Endothelial cell (in vitro differentiated cells): ENCODE results near the gene ITPR3. TPM values are rescaled to one million over a fixed set of nuclear protein-coding genes. Genes with fewer than 3 reads are reported as not detected.

Source experiments
- DNase-seq: peaks from one replicate; pipeline ENCODE4 v3.0.0; 2021; ENCODE audit warnings: low spot score
- H3K27ac Mint-ChIP-seq: one replicate; pipeline ENCODE4 v1.8.0; 2021; ENCODE audit warnings: mixed read lengths, inconsistent platforms; ENCODE audit not compliant: unreplicated experiment
- H3K27me3 Mint-ChIP-seq: one replicate; pipeline ENCODE4 v1.8.0; 2021; ENCODE audit warnings: mild to moderate bottlenecking, moderate library complexity, mixed read lengths, inconsistent platforms; ENCODE audit not compliant: unreplicated experiment
- H3K36me3 Mint-ChIP-seq: one replicate; pipeline ENCODE4 v1.8.0; 2021; ENCODE audit warnings: mild to moderate bottlenecking, low read depth, mixed read lengths, inconsistent platforms; ENCODE audit not compliant: unreplicated experiment
- H3K4me1 Mint-ChIP-seq: one replicate; pipeline ENCODE4 v1.8.0; 2021; ENCODE audit warnings: mild to moderate bottlenecking, mixed read lengths, inconsistent platforms; ENCODE audit not compliant: unreplicated experiment
- H3K4me3 Mint-ChIP-seq: one replicate; pipeline ENCODE4 v1.8.0; 2021; ENCODE audit warnings: mild to moderate bottlenecking, mixed read lengths, inconsistent platforms; ENCODE audit not compliant: unreplicated experiment
- H3K9me3 Mint-ChIP-seq: one replicate; pipeline ENCODE4 v1.8.0; 2021; ENCODE audit warnings: mixed read lengths, inconsistent platforms; ENCODE audit not compliant: unreplicated experiment
- total RNA-seq: library from RNA; stranded (reverse); fragmentation: NEBNext Ultra II Directional; extraction: Animal tissue kit (Norgen Biotek cat#: 25700); gene quantifications from one replicate; pipeline ENCODE4 v1.2.1, GENCODE V29; 2021; ENCODE audit not compliant: unreplicated experiment
- TF ChIP-seq, protein P1 (sequence below): fragments of 200-600 bp; sonication (generic); IDR thresholded peaks from one replicate; pipeline ENCODE4 v1.5.0; 2021; ENCODE audit warnings: antibody characterized with exemption; ENCODE audit not compliant: unreplicated experiment

ITPR3 gene
- total RNA-seq, 1 donor from 2014 or later: 124 TPM

GRCh38 chr6:33668328-33668727 lies 47.2 kb downstream of the ITPR3 start:
- H3K27ac Mint-ChIP-seq: no peak overlapping the region
- DNase-seq: no peak
- TF ChIP-seq, protein P1, sequence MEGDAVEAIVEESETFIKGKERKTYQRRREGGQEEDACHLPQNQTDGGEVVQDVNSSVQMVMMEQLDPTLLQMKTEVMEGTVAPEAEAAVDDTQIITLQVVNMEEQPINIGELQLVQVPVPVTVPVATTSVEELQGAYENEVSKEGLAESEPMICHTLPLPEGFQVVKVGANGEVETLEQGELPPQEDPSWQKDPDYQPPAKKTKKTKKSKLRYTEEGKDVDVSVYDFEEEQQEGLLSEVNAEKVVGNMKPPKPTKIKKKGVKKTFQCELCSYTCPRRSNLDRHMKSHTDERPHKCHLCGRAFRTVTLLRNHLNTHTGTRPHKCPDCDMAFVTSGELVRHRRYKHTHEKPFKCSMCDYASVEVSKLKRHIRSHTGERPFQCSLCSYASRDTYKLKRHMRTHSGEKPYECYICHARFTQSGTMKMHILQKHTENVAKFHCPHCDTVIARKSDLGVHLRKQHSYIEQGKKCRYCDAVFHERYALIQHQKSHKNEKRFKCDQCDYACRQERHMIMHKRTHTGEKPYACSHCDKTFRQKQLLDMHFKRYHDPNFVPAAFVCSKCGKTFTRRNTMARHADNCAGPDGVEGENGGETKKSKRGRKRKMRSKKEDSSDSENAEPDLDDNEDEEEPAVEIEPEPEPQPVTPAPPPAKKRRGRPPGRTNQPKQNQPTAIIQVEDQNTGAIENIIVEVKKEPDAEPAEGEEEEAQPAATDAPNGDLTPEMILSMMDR: no peak
- H3K9me3 Mint-ChIP-seq: no peaks in the 10 kb centered on the region
- no peaks in the 10 kb centered on the region for H3K4me1 Mint-ChIP-seq
- H3K36me3 Mint-ChIP-seq: peaks cover 43% of the 10 kb centered on the region
- H3K4me3 Mint-ChIP-seq: no peak overlapping the region
- peaks cover 16% of the 10 kb centered on the region for H3K27me3 Mint-ChIP-seq

- no peaks in the 10 kb centered on the region for H3K4me1 Mint-ChIP-seq
- peaks cover 42% of the 10 kb centered on the region for H3K36me3 Mint-ChIP-seq
- TF ChIP-seq, protein P1: no peak
- H3K27me3 Mint-ChIP-seq: peaks cover 14% of the 10 kb centered on the region
- DNase-seq: no peak
- no peak overlapping the region for H3K27ac Mint-ChIP-seq
- H3K9me3 Mint-ChIP-seq: no peaks in the 10 kb centered on the region
- H3K4me3 Mint-ChIP-seq: no peak overlapping the region
Observed at GRCh38 chr6:33668914-33669313, 47.8 kb downstream of the ITPR3 start.

- DNase-seq: no peak
- TF ChIP-seq, protein P1: no peak
- Mint-ChIP-seq H3K9me3 (no peaks in the 10 kb centered on the region), H3K27ac (peak overlapping the region; percentile 36), H3K27me3 (peaks cover 10% of the 10 kb centered on the region), H3K4me3 (no peak overlapping the region), H3K36me3 (peaks cover 41% of the 10 kb centered on the region), H3K4me1 (no peaks in the 10 kb centered on the region)
Observed at GRCh38 chr6:33670086-33670660, 49.1 kb downstream of the ITPR3 start.

DNA sequence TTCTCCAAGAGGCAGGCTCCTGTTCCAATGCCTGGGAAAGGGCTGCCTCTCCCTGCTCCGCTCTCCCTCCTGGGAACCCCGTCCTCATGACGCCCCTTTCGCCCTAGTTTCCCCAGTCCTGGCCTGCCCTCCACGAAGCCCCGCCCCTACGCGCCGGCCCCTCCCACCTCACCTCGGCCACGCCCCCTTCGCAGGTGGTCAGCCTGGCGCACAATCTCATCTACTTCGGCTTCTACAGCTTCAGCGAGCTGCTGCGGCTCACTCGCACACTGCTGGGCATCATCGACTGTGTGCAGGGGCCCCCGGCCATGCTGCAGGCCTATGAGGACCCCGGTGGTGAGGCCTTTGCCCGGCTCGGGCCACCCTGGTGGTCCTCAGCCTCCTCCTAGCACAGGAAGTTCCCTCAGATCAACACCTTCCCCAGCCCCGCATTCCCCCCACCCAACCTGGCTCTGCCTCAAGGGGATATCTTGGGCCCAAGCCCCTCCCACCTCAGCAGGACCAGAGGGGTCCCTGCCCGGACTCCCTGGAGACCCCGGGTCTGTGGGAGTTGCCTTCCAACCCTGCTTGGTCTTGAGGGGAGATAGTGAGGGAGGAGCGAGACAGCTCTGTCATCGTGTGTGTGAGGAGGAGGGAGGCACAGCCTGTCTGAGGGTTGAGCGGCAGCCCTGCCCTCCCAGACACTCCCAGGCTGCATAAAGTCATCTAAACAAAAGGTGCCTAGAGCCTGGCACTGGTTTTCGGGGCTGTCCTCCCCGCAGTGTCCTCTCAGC lies 50.0 kb downstream of the ITPR3 start:
- no peak for DNase-seq
- Mint-ChIP-seq H3K27me3 (peaks cover 10% of the 10 kb centered on the region), H3K27ac (no peak overlapping the region), H3K9me3 (no peaks in the 10 kb centered on the region), H3K4me3 (no peak overlapping the region), H3K4me1 (no peaks in the 10 kb centered on the region), H3K36me3 (peaks cover 45% of the 10 kb centered on the region)
- TF ChIP-seq, protein P1: no peak

DNA sequence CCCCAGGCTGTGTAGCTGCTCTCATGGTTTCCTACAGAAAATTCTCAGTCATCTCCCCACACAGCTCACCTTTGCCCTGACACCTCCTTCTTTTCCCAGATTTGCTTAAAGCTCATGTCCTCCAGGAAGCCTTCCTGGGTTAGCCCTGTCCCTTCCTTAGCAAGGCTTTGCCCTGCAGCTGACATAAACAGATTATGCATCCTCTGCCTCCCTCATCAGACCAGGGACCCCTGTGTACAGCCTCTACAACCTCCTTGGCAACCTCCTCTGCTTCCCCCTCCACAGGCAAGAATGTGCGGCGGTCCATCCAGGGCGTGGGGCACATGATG lies 50.6 kb downstream of the ITPR3 start:
- Mint-ChIP-seq H3K36me3 (peaks cover 45% of the 10 kb centered on the region), H3K4me3 (peak overlapping the region; percentile 71), H3K27ac (peak overlapping the region; percentile 18), H3K27me3 (peaks cover 10% of the 10 kb centered on the region), H3K9me3 (no peaks in the 10 kb centered on the region), H3K4me1 (no peaks in the 10 kb centered on the region)
- no peak for DNase-seq
- TF ChIP-seq, protein P1: no peak
